ENCODE data around the gene GAB2.

The GAB2 gene

GRCh38 chr11:78346799-78347198 lies 70.8 kb downstream of the GAB2 start:
- Histone ChIP-seq H3K36me3 (replicated peaks) (no peaks in the 10 kb centered on the region), H3K4me3 (ENCODE audit: low read depth, low read length) (no peak overlapping the region), H3K27me3 (replicated peaks) (no peaks in the 10 kb centered on the region), H3K27ac (no peak overlapping the region)
- TF ChIP-seq, protein P1, sequence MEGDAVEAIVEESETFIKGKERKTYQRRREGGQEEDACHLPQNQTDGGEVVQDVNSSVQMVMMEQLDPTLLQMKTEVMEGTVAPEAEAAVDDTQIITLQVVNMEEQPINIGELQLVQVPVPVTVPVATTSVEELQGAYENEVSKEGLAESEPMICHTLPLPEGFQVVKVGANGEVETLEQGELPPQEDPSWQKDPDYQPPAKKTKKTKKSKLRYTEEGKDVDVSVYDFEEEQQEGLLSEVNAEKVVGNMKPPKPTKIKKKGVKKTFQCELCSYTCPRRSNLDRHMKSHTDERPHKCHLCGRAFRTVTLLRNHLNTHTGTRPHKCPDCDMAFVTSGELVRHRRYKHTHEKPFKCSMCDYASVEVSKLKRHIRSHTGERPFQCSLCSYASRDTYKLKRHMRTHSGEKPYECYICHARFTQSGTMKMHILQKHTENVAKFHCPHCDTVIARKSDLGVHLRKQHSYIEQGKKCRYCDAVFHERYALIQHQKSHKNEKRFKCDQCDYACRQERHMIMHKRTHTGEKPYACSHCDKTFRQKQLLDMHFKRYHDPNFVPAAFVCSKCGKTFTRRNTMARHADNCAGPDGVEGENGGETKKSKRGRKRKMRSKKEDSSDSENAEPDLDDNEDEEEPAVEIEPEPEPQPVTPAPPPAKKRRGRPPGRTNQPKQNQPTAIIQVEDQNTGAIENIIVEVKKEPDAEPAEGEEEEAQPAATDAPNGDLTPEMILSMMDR (IDR thresholded peaks at IDR 0.05; ENCODE audit: low read depth, low read length, missing control alignments): no peak
- DNase-seq: no peak
- in situ Hi-C loops (cut with HindIII; ENCODE audit: low pct_ligation_motif_present, low sequenced_read_pairs): no loop called here

- Histone ChIP-seq H3K4me3 (ENCODE audit: low read depth, low read length) (no peak overlapping the region), H3K36me3 (replicated peaks) (no peaks in the 10 kb centered on the region), H3K27me3 (replicated peaks) (no peaks in the 10 kb centered on the region), H3K27ac (no peak overlapping the region)
- no peak for DNase-seq
- in situ Hi-C loops (cut with HindIII; ENCODE audit: low pct_ligation_motif_present, low sequenced_read_pairs): no loop called here
- TF ChIP-seq, protein P1 (IDR thresholded peaks at IDR 0.05; ENCODE audit: low read depth, low read length, missing control alignments): no peak
These were observed 72.2 kb downstream of the GAB2 start for GRCh38 chr11:78345450-78345849.

DNA sequence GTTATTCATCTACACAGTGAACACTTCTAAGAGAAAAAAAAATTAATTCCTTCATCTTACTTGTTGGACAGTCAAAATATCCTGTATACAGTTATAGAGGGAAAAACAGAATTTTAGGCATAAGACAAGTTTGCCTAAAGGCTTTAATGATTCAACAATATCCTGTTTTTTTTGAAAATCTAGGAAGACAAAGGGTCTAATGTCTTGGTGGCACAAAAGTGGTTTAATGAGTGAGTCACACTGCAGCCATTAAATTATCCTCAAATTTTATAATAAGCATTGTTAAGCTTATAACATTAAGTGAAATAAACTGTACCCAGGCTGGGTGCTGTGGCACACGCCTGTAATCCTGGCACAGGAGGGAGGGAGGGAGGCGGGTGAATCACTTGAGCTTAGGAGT lies 72.9 kb downstream of the GAB2 start:
- in situ Hi-C loops (cut with HindIII; ENCODE audit: low pct_ligation_motif_present, low sequenced_read_pairs): no loop called here
- no peak overlapping the region for H3K27ac ChIP-seq
- H3K4me3 ChIP-seq (ENCODE audit: low read depth, low read length): no peak overlapping the region

GRCh38 chr11:78344094-78344493 lies 73.5 kb downstream of the GAB2 start:
- DNase-seq: no peak
- H3K27ac ChIP-seq: no peak overlapping the region
- in situ Hi-C loops (cut with HindIII; ENCODE audit: low pct_ligation_motif_present, low sequenced_read_pairs): no loop called here
- no peak overlapping the region for H3K4me3 ChIP-seq (ENCODE audit: low read depth, low read length)
- TF ChIP-seq, protein P1 (IDR thresholded peaks at IDR 0.05; ENCODE audit: low read depth, low read length, missing control alignments): no peak
- H3K36me3 ChIP-seq (replicated peaks): no peaks in the 10 kb centered on the region
- no peaks in the 10 kb centered on the region for H3K27me3 ChIP-seq (replicated peaks)

More for the DNA sequence above, 72.9 kb downstream of the GAB2 start:
- DNase-seq: no peak
- Histone ChIP-seq H3K36me3 (replicated peaks) (no peaks in the 10 kb centered on the region), H3K27me3 (replicated peaks) (no peaks in the 10 kb centered on the region)
- TF ChIP-seq, protein P1 (IDR thresholded peaks at IDR 0.05; ENCODE audit: low read depth, low read length, missing control alignments): no peak

DNA sequence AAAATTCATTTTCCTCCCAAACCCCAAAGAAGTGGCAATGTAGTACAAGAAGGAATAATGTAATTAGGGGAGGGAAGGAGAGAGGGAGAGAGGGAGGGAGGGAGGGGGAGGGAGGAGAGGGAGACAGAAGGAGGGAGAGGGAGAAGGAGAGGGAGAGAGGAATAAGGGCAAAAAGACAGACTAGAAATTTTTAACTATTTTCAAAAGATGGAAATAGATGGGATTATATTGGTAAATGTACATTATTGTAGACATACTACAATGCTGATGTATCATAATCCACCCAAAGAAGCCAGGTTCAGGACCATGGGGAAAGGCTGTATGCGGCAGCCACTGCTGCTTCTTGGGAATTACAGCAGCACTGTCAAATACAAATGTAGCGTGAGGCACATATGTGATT lies 74.3 kb downstream of the GAB2 start:
- DNase-seq: no peak
- H3K27ac ChIP-seq: no peak overlapping the region
- in situ Hi-C loops (cut with HindIII; ENCODE audit: low pct_ligation_motif_present, low sequenced_read_pairs): no loop called here
- TF ChIP-seq, protein P1 (IDR thresholded peaks at IDR 0.05; ENCODE audit: low read depth, low read length, missing control alignments): no peak
- no peaks in the 10 kb centered on the region for H3K27me3 ChIP-seq (replicated peaks)
- no peaks in the 10 kb centered on the region for H3K36me3 ChIP-seq (replicated peaks)
- no peak overlapping the region for H3K4me3 ChIP-seq (ENCODE audit: low read depth, low read length)

DNA sequence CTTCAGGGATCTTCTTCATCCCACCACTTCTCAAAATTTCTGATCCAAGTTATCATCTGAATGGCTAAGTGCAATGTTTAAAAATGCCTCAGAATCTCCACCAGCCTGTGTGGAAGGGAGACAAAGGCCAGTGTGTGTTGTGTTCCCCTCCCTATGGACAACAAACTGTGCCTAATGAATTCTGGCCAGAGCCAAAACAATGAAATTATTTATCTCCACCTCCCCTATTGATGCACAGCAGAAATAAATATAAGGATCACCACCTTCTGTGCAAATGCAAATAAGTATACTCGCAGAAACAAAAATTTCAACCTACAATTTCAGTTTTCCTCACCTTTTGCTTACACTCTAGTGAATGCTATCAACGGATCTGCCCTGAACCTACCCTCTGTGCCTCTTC lies 75.8 kb downstream of the GAB2 start:
- TF ChIP-seq, protein P1 (IDR thresholded peaks at IDR 0.05; ENCODE audit: low read depth, low read length, missing control alignments): no peak
- H3K36me3 ChIP-seq (replicated peaks): no peaks in the 10 kb centered on the region
- no peak for DNase-seq
- H3K4me3 ChIP-seq (ENCODE audit: low read depth, low read length): no peak overlapping the region
- in situ Hi-C loops (cut with HindIII; ENCODE audit: low pct_ligation_motif_present, low sequenced_read_pairs): no loop called here
- H3K27ac ChIP-seq: no peak overlapping the region
- no peaks in the 10 kb centered on the region for H3K27me3 ChIP-seq (replicated peaks)

Measured in brain microvascular endothelial cell (primary cell).